Suprapubic skin (tissue), 4 donors: ENCODE data around the gene SLC7A9.

Experiments used
- CTCF ChIP-seq, 2 donors: fragments of 200-600 bp in 1 of 2; fragments of 450-650 bp in 1 of 2; sonication (generic) in 1 of 2; IDR thresholded peaks; one replicate each; pipeline ENCODE4 v1.5.1; 2016 to 2019; ENCODE audit warnings: antibody characterized with exemption in 2 of 2, mild to moderate bottlenecking in 1 of 2, moderate library complexity in 1 of 2
- EP300 ChIP-seq: sonication (generic); formaldehyde crosslinking; IDR thresholded peaks from one replicate; pipeline ENCODE4 v1.6.1; 2017; ENCODE audit warnings: antibody characterized with exemption
- POLR2A ChIP-seq, 2 donors: fragments of 450-650 bp; IDR thresholded peaks; one replicate each; pipeline ENCODE4 v1.6.1; 2017; ENCODE audit warnings: antibody characterized with exemption in 2 of 2, mild to moderate bottlenecking in 2 of 2, moderate library complexity in 2 of 2
- POLR2AphosphoS5 ChIP-seq, 3 donors: sonication (generic); formaldehyde crosslinking; IDR thresholded peaks; one replicate each; pipeline ENCODE4 v1.6.1; 2017; ENCODE audit warnings: antibody characterized with exemption in 3 of 3

- TF ChIP-seq CTCF (IDR thresholded peaks at IDR 0.05) (no peak), POLR2A (IDR thresholded peaks at IDR 0.05) (no peak), POLR2AphosphoS5 (IDR thresholded peaks at IDR 0.05) (no peak), EP300 (no peak)
These were observed 69.4 kb downstream of the SLC7A9 start for GRCh38 chr19:32800191-32800590.
